Skeletal muscle satellite cell (primary cell): ENCODE results near the gene TCTN1.

Experiments used
- H3K27me3 ChIP-seq: 2 replicates; pipeline ENCODE4 v1.7.0; 2013; ENCODE audit warnings: low read length; ENCODE audit not compliant: control insufficient read depth, insufficient read depth
- H3K36me3 ChIP-seq: 2 replicates; pipeline ENCODE4 v1.7.0; 2013; ENCODE audit warnings: mild to moderate bottlenecking, control low read depth, low read length; ENCODE audit not compliant: insufficient read depth
- H3K4me1 ChIP-seq: 2 replicates; pipeline ENCODE4 v1.7.0; 2013; ENCODE audit warnings: low read length; ENCODE audit not compliant: control insufficient read depth, insufficient read depth
- H3K4me2 ChIP-seq: 2 replicates; pipeline ENCODE4 v1.7.0; 2013; ENCODE audit warnings: mild to moderate bottlenecking, low read length
- H3K4me3 ChIP-seq: 2 replicates; pipeline ENCODE4 v1.7.0; 2013; ENCODE audit warnings: low read length
- H3K9ac ChIP-seq: 2 replicates; pipeline ENCODE4 v1.7.0; 2013; ENCODE audit warnings: mild to moderate bottlenecking, low read depth, low read length, moderate library complexity
- H3K9me3 ChIP-seq: replicated peaks from 2 replicates; pipeline ENCODE4 v1.7.0; 2013; ENCODE audit warnings: mild to moderate bottlenecking, control low read depth, low read length

TCTN1 gene

DNA sequence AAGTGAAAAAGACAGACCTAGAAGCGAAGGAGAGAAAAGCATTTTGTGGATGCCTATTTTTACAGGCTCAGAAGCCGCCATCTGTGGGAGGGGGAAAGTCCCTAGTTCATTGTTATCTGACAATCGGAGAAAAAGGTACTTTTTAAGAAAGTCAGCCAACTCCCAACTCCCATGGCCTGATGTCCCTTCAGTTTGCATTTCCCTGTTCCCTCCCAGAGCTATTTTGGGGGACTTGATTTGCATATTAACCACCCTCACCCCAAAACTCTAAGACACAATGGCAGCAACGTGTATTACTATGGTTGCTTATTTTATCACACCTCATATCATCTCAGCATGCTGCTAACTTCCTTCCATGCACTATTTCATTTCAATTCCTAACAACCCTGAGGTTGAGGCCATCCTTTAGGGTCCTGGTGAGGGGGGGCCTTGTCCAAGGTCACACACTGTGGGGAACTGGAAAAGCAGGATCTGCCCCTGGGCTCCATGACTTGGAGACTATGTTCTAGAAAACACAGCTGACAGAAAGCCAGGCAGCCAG is 56.3 kb downstream of the TCTN1 start:
- Histone ChIP-seq H3K36me3 (no peaks in the 10 kb centered on the region), H3K4me3 (no peak overlapping the region), H3K4me1 (no peaks in the 10 kb centered on the region), H3K9me3 (no peaks in the 10 kb centered on the region), H3K9ac (no peak overlapping the region), H3K27me3 (no peaks in the 10 kb centered on the region), H3K4me2 (no peak overlapping the region)

DNA sequence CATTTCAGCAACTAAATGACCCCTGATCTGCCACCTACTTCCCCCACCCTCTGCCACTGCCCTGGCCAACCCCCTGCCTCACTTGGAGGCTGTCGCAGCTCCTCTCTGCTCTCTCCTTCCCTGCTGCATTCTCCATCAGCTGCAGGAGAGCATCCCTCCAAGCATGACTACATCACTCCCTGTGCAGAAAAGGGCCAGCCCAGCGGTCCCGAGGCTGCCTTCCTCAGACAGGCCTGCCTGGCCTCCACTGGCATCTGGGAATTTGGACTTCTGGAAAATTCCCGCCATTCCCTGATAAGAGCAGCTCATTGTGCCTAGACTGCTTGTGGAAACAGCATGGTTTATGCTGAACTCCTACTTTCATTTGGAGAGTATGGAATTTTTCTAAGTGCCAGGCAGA is 62.2 kb downstream of the TCTN1 start:
- Histone ChIP-seq H3K4me1 (no peaks in the 10 kb centered on the region), H3K27me3 (no peaks in the 10 kb centered on the region), H3K4me3 (no peak overlapping the region), H3K9ac (no peak overlapping the region), H3K9me3 (no peaks in the 10 kb centered on the region), H3K36me3 (no peaks in the 10 kb centered on the region), H3K4me2 (no peak overlapping the region)

DNA sequence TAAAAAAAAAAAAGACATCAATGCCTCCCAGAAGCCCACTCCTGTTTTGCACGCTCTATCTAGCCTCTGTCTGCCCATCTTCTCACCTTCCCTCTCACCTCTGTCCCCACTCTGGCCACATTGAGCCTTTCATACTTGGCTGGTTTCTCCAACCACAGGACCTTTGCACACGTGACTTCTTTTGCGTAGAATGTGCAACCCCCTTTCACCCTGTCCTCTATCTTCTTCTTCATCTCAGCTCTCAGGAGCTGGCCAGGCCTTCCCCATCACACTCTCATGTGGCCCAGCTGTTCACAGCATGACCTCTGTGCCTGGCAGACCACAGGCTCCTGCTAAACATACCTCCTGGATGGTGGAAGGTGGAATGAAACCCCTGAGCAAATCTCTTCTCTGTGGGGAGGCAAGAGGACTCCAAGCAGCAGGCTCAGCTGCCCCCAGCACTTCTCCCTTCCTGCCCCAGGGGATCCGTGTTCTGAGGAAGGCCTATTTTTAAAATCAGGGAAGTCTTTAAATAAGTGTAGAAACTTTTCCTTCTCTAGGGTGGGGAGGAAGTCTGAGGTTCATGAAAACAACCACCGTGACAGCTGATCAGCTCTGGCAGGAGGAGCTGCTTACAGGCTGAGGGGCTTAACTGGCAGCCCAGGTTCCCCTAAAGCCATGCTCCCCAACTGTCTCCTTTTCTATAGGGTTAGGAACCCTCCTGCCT is 63.4 kb downstream of the TCTN1 start:
- Histone ChIP-seq H3K9ac (no peak overlapping the region), H3K27me3 (no peaks in the 10 kb centered on the region), H3K9me3 (no peaks in the 10 kb centered on the region), H3K36me3 (no peaks in the 10 kb centered on the region), H3K4me3 (no peak overlapping the region), H3K4me1 (no peaks in the 10 kb centered on the region), H3K4me2 (no peak overlapping the region)

DNA sequence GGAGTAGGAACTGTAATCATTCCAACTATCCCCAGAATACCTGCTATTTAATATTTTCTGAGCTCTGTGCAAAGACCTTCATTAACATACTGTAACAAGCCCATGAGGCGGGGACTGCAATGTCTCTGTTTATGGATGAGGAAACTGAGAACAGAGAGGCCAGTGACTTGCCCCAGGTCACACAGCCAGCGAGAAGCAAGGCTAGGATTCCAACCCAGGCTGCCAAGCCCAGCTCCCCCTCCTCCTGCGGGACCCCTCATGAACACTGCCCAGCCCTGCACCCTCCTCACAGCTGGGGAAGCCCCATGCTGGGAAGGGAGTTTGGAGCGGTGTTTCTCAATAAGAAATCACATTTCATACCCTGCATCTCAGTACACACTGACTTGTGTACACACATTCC is 64.1 kb downstream of the TCTN1 start:
- Histone ChIP-seq H3K36me3 (no peaks in the 10 kb centered on the region), H3K4me1 (no peaks in the 10 kb centered on the region), H3K4me2 (no peak overlapping the region), H3K4me3 (no peak overlapping the region), H3K9me3 (no peaks in the 10 kb centered on the region), H3K9ac (no peak overlapping the region), H3K27me3 (no peaks in the 10 kb centered on the region)

DNA sequence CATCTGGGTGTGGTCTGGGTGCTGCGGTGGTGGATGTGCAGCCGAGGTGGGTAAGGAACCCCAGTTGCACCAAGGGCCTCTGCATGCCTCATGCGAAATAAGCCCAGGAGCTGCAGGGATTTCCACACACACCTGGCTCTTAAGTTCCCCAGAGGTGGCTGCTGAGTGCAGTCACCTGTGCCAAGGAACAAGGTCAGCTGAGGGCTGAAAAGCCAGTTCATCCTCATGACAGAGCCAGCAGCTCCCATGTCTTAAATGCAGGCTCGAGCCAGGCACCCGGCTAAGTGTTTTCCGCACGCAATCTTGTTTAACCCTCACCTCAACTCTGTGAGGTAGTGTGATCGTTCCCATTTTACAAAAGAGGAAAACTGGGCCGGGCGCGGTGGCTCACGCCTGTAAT is 65.3 kb downstream of the TCTN1 start:
- Histone ChIP-seq H3K4me2 (no peak overlapping the region), H3K36me3 (no peaks in the 10 kb centered on the region), H3K9me3 (no peaks in the 10 kb centered on the region), H3K27me3 (no peaks in the 10 kb centered on the region), H3K4me1 (no peaks in the 10 kb centered on the region), H3K4me3 (no peak overlapping the region), H3K9ac (no peak overlapping the region)

DNA sequence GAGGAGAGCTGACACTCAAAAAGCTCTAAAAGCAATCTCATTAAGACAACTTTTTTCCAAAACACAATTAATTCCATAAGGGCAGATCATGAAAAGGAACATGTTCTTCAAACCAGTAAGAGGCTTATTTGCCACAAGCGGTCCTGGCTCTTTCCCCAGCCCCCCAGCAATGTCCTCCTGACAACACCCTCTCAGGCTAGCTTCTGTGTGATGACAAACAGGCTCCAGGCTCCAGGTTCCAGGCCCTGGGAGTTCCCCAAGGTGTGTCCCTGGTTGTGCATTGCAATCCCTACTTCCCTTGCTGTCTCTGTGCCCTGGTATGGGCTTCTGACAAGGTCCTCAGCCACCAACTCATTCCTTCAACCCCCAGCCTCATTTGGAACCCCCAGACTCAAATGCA is 66.1 kb downstream of the TCTN1 start:
- no peak overlapping the region for H3K4me2 ChIP-seq
- no peak overlapping the region for H3K9ac ChIP-seq
- H3K36me3 ChIP-seq = no peaks in the 10 kb centered on the region
- H3K9me3 ChIP-seq = no peaks in the 10 kb centered on the region
- H3K4me1 ChIP-seq = no peaks in the 10 kb centered on the region
- H3K27me3 ChIP-seq = no peaks in the 10 kb centered on the region
- no peak overlapping the region for H3K4me3 ChIP-seq

DNA sequence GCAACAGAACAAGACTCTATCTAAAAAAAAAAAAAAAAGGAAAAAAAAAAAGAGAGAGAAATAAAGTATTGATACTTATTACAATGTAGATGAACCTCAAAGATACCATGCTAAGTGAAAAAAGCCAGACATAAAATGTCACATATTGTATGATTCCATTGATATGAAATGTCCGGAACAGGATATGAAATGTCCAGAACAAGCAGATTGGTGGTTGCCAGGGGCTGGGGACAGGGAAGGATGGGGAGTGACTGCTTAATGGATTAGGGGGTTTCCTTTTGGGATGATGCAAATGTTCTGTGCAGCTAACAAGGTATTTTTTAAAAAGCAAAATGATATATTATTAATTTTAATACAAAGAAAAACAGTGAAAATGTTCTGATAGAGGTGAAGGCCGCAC is 70.0 kb downstream of the TCTN1 start:
- Histone ChIP-seq H3K4me1 (peaks cover 6% of the 10 kb centered on the region), H3K9me3 (no peaks in the 10 kb centered on the region), H3K36me3 (no peaks in the 10 kb centered on the region), H3K4me2 (no peak overlapping the region), H3K9ac (no peak overlapping the region), H3K4me3 (no peak overlapping the region), H3K27me3 (peaks cover 14% of the 10 kb centered on the region)

DNA sequence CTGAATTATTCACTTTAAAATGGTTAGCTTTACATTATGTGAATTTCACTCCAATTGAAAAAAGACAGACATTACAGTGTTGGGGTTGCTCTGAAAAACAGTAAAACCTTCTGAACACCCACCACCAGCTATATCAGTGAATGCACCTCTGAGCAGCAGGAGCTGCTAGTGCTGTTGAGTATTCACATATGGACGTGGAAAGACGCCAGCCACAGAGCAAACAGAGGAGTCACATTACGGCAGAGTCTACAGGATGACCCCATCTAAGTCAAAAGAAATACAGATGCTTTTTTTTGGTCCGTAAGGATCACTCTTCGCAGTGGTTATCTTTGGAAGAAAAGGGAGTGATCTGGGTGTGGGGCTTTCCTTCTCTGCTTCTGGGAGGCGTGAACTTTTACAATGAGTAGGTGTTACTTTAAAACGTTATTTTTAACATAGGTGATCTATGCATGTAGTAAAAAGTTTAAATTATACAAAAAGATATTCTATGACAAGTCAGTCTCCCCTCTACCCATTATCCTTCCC is 70.4 kb downstream of the TCTN1 start:
- Histone ChIP-seq H3K9ac (no peak overlapping the region), H3K9me3 (no peaks in the 10 kb centered on the region), H3K4me2 (no peak overlapping the region), H3K4me3 (no peak overlapping the region), H3K36me3 (no peaks in the 10 kb centered on the region), H3K4me1 (peaks cover 9% of the 10 kb centered on the region), H3K27me3 (peaks cover 14% of the 10 kb centered on the region)

DNA sequence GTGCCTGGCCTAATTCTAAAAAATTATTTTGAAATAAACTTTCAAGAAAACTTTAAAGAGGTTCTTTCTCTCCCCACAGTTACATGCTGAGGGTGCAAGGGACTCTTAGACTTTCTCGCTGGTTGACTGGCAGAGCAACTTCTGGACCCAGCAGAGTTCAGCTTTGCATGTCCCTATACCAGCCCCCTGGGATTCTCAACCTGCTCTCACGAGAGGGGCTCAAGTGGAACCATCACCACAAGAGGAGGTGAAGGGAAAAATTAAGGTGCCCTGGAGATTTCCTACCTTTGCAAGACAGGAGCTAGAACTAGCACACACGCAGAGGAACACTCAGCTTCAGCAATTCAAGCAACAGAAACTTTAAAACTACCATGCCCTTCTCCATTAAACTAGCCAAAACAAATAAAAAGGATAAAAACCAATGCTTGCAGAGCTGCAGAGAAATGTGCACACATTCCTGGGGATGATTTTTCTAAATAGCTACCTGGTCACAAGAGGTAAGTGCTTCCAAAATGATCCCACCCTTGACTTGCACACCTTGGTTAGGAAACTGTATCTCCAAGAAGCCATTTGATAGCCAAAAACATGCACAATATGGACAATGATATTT is 72.5 kb downstream of the TCTN1 start:
- peaks cover 15% of the 10 kb centered on the region for H3K4me1 ChIP-seq
- no peaks in the 10 kb centered on the region for H3K36me3 ChIP-seq
- peaks cover 14% of the 10 kb centered on the region for H3K27me3 ChIP-seq
- no peak overlapping the region for H3K4me3 ChIP-seq
- H3K9ac ChIP-seq = no peak overlapping the region
- no peak overlapping the region for H3K4me2 ChIP-seq
- H3K9me3 ChIP-seq = no peaks in the 10 kb centered on the region

DNA sequence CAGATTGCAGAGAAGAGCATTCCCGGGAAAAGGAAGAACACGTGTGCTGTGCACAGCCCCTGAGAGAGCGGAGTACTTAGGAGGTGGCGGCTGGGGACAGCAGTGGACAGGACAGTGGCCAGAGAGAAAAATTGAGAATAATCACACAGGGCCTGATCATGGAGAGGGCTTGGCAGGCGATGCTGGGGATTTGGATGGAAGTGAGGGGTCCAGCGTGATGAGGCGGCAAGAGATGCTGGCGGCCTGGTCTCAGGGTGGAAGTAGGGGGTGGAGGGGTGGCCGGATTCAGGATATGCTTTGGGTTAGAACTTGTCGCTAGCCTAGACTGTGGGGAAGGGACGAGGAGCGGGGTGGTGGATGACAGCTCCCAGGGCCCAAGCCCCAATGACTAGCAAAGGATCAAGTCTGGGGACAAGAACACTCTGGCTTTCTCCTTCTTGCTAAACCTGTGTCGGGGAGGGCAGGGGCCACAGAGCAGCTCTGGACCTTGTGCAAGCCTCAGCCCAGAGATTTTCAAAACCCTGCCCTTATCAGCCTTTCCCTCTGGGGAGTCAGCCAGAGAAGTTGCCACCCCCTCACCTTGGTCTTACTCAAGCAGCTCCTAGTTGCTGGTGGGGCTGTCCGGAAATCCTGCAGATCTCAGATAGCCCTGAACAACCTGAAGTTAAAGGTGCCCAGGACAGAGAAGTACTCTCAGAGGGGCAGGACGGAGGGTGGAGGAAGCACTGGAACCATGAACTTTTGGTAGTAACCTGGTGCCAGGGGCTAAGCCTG is 73.7 kb downstream of the TCTN1 start:
- Histone ChIP-seq H3K4me1 (peaks cover 15% of the 10 kb centered on the region), H3K4me3 (no peak overlapping the region), H3K9ac (no peak overlapping the region), H3K27me3 (peaks cover 14% of the 10 kb centered on the region), H3K9me3 (no peaks in the 10 kb centered on the region), H3K4me2 (no peak overlapping the region), H3K36me3 (no peaks in the 10 kb centered on the region)

DNA sequence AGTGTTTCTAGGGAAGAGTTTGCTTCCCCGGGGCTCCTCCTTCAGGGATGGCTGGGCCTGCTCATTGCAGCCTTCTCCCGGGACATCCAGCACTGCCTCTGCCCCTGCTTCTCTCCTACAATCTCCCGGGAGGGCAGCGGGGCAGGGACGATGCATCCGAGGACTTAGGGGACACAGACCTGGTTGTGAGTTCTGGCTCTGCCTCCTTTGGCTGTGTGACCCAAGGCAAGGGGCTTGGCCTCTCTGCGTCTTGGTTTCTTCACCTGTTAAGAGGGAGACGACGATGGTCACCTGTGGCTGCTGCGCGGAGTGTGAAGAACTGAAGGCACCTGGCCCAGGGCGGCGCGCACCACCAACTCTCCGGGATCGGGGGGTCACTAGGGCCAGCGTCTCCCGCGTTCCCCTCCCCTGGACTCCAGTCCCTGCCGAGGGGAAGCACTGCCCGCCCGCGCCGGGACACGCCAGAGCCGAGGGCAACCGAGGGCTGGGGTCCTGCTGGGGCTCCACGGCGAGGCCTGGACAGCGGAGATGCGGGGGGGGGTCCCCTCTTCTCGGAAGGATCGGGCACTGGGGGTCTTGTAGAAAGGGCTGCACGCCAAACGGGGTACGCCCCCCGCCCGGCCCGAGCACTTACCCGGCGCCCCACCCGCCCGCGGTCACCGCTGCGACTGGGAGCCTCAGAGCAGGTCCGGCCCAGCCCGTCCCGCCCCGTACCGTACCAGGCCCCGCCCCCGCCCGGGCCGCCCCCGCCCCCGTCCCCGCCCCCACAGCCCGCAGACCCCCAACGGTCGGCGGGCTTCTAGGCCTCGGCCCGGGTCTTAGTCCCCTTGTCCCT is 74.7 kb downstream of the TCTN1 start, which contains the start of gene HVCN1:
TSS of gene HVCN1 (minus strand) at position 670 of the 835 bp plus-strand sequence. CDS start 5,870 bp downstream, outside the sequence.
- Histone ChIP-seq H3K27me3 (peaks cover 14% of the 10 kb centered on the region), H3K36me3 (no peaks in the 10 kb centered on the region), H3K9me3 (no peaks in the 10 kb centered on the region), H3K4me1 (peaks cover 15% of the 10 kb centered on the region), H3K9ac (peak within 1 kb of the TSS; percentile 71), H3K4me2 (peak within 1 kb of the TSS; percentile 87), H3K4me3 (peak within 1 kb of the TSS; percentile 68)
